A549 treated with DMSO at 1 μM for 4 hours (cell line): ENCODE data around the gene BEST2. TPM values are rescaled to one million over a fixed set of nuclear protein-coding genes. Genes with fewer than 3 reads are reported as not detected.

Experiments used
- total RNA-seq: library from RNA; stranded (reverse); fragments of 200-300 nt; extraction: Qiagen RNA extraction; gene quantifications from 5 replicates; pipeline ENCODE4 v1.2.3, GENCODE V29; 2022; ENCODE audit warnings: low read depth

The BEST2 gene
- 0.06 TPM in 1 of 5 replicates, not detected in the others for total RNA-seq

DNA sequence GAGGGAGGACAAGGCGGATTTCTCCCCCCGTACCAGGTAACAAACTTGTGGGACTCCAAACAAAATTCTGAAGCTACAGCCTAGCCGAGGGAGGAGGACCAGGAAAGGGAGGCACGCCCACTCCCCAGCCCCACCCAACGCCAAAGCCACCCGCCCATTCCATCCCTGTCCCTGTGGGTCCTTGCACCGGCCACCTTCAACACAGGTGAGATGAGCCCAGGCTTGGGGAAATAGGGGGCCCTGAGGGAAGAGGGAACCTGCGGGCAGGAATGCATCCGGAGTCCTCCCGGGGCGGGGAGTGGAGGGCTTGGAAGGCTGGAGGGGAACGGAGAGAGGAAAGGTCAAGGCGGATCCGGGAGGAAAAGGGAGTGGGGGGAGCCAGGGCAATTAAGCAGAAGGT, at the start of gene BEST2:
Gene BEST2, plus strand, starts transcription at position 157 of the 400 bp plus-strand sequence. CDS start 802 bp downstream, outside the sequence.

DNA sequence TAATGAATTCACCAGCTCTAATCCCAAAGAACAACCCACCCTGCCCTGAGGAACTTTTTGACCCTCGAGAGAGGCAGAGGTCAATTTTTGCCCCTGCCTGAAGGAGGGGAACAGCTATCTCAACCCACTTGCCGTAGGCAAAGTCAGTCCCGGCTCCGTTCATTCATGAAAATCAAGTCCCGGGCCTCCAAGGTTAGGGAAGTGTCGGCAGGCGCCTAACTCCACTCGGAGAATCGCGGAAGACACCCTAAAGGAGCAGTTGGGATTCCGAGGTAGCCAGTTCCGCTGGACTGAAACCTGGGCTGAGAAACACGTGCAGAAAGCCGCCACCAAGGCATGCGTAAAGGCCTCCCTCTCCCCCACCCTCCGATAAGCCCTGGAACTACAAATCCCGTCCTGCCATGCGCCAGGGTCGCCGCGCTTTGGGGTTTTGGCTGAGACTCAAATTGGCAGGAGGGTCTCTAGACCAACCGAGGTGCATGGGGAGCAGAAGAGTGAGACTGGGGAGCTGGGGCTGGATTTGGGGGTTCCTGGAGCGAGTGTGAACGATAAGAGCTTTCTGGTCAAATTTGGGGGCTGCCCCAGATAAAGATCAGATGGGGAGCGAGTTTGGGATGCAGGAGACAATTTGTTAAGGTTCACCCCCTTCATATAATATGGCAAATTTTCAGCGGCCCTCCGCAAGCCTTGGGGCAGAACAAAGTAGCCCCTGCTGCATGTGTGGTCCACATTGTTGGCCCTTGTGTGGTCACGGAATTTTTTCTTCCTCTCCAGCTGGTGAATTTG, 27.8 kb upstream of the BEST2 start, which contains the start of gene TNPO2:
Gene TNPO2, minus strand, starts transcription at position 292 of the 786 bp plus-strand sequence. CDS start 2,955 bp downstream, outside the sequence.

DNA sequence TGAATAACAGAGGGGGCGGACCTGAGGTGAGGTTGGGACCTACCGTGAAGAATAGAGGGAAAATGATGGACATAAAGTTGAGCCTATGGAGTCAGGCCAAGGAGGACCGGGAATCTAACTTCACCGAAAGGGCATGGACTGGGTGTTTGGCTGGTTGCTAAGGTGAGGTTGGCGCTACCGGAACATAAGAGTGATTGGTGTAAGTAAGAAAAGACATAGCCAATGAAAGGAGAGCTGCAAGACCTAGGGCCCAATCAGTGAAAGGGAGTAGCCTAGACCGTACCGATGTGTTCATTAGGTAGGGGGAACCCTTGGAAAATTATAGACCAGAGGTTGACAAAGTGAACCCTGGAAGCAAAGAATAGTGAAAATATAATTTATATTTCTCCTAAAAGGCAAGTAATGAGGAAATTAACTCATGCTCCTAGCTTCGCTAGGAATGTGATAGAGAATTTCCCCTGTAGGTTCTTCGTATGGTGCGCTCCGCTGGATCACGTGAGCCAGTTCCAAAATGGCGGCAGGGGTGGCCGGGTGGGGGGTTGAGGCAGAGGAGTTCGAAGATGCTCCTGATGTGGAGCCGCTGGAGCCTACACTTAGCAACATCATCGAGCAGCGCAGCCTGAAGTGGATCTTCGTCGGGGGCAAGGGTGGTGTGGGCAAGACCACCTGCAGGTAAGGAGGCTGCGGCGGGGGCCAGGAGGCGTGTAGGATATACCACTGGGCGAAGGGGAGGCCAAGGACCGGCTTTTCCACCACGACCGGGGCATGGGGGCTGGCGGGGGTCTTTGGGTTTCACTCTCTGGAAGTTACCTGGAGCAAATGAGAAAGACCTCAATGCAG, 14.4 kb upstream of the BEST2 start, which contains the start of gene GET3:
Gene GET3, plus strand, starts transcription at position 503 of the 840 bp plus-strand sequence. Its CDS starts 9 bp downstream, at position 512.

DNA sequence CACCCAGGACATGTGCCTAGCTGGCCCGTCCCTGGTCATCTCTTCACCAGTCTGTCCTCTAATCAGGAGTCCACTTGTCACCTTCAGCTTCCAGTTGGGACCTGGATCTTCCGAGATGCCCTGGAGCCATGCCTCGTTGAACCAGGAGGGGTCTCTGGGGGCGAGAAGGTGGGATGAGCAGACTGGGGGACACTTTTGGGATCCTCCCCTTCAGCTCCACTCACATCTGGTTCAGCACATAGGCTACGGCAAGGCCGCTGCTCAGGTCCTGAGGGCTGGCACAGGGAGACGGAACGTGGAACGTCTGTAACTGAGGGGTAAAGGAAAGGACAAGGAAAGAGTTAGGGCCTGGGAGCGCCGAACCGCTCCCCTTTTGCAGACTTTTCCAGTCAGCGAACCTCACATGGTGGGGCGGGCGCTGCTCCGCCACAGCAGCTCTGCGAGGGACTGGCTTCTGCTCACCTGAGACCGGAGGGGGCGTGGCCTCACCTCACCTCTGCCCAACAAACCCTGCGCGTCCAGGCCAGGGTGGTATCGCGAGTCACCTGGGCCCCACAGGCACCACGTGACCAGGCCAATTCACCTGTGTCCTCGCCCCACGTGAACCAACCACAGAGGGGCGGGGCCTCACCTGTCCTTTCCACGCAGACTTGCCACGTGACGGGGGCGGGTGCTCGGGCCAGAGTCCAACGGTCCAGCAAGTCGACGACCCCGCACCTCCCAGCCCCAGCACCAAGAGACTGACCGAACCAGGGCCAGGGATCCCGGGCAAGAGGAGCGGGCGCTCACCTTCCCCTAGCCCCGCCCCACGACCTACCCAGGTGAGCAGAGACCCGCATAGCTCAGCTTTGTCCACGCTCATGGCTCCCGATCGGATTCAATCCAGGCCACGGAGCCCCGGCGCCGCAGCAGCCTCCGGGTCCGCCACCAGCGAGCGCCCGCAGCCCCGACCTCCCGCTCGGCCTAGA, 23.3 kb downstream of the BEST2 start, which contains the start of gene HOOK2:
Gene HOOK2, minus strand, starts transcription at position 965 of the 968 bp plus-strand sequence. Its CDS starts 103 bp downstream, at position 862.

DNA sequence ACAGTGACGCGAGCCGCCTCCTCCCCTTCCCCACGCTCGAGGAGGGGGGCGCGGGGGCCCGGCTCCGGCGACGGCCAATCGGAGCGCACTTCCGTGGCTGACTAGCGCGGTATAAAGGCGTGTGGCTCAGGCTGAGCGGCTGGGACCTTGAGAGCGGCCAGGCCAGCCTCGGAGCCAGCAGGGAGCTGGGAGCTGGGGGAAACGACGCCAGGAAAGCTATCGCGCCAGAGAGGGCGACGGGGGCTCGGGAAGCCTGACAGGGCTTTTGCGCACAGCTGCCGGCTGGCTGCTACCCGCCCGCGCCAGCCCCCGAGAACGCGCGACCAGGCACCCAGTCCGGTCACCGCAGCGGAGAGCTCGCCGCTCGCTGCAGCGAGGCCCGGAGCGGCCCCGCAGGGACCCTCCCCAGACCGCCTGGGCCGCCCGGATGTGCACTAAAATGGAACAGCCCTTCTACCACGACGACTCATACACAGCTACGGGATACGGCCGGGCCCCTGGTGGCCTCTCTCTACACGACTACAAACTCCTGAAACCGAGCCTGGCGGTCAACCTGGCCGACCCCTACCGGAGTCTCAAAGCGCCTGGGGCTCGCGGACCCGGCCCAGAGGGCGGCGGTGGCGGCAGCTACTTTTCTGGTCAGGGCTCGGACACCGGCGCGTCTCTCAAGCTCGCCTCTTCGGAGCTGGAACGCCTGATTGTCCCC, 39.9 kb downstream of the BEST2 start, which contains the start of gene JUNB:
Gene JUNB, plus strand, starts transcription at position 142 of the 706 bp plus-strand sequence. Its CDS starts 286 bp downstream, at position 428.

DNA sequence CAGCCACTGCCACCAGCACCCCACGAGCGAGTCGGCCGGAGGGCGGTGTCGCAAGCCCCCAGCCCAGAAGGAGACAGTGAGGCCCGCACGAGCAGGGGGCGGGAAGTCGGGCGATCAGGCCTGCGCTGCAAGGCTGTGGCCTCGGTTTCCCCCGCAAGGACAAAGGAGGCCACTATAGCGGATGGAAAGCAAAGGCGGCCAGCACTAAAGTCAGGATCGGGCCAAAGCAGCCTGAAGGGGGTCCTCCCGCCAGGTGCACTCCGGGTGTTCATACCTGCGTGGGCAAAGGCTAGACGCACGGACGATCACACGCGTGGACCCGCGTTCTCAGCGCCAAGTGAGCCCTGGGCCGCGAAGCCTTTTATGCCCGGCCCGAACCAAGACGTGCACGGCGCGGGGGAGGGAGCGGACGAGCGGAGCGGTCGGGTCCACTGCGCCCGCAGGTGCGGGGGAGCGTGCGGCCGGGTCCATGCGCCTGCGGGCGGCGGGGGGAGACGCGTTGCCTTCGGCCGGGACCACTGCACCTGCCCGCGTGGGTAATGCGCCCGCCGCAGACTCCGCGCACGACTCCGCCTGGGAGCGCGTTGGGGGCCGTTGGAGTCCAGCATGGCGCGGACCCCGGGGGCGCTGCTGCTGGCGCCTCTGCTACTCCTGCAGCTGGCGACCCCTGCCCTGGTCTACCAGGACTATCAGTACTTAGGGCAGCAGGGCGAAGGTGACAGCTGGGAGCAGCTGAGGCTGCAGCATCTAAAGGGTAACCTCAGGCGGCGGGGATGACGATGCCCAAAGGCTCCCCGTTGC, 50.1 kb downstream of the BEST2 start, which contains the start of the genes PRDX2 and THSD8:
Gene PRDX2, minus strand, starts transcription at position 335 of the 801 bp plus-strand sequence. CDS start 539 bp downstream, outside the sequence.
Gene THSD8, plus strand, starts transcription at position 604 of the 801 bp plus-strand sequence. Its CDS starts 3 bp downstream, at position 607.

DNA sequence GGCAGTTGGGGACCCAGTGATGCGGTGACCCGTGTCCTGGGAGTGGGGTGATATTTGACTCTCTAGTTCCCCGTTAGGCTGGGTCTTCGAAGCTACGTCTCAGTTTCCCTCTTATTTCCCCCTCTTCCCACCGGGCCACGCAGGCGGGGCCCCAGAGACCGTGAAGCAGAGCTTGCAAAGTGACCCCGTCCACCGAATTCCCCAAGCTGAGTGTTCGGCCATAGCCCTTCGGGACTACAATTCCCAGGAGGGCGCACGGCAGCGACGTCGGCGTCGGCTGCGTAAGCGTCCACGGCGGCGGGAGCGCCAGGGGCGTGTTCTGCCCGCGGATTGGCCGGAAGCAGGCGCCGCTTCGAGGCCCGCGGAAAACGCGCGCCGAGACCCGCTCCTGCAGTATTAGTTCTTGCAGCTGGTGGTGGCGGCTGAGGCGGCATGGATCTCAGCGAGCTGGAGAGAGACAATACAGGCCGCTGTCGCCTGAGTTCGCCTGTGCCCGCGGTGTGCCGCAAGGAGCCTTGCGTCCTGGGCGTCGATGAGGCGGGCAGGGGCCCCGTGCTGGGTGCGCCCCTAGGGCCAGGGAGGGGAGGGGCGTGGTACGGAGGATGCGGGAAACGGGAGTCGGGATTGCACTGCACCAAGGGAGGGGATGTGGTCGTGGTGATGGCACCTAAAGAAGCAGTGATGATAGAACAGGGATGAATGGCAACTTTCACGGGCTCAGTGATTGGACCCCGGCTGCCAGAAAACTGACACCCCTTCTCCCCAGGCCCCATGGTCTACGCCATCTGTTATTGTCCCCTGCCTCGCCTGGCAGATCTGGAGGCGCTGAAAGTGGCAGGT, 54.9 kb downstream of the BEST2 start, which contains the start of gene RNASEH2A:
Gene RNASEH2A, plus strand, starts transcription at position 343 of the 840 bp plus-strand sequence. Its CDS starts 90 bp downstream, at position 433.

Other genes starting within 250 kb of the BEST2 start
- gene ZNF564, start 200.3 kb upstream of the BEST2 start, total RNA-seq = 1.7 to 2.6 TPM (median 2.1 TPM) in 5 replicates
- gene ZNF490, start 141.0 kb upstream of the BEST2 start, total RNA-seq = 0.62 to 1.1 TPM (median 0.84 TPM) in 5 replicates
- gene ZNF791, start 140.9 kb upstream of the BEST2 start, total RNA-seq = 4.7 to 6.6 TPM (median 6.2 TPM) in 5 replicates
- 19.1 to 24.4 TPM (median 20.1 TPM) in 5 replicates for gene MAN2B1, start 85.0 kb upstream of the BEST2 start, total RNA-seq
- 9.0 to 11.7 TPM (median 10.3 TPM) in 5 replicates for gene WDR83, start 85.0 kb upstream of the BEST2 start, total RNA-seq
- 38.6 to 51.8 TPM (median 48.5 TPM) in 5 replicates for gene DHPS, start 69.9 kb upstream of the BEST2 start, total RNA-seq
- not detected in 5 replicates for gene GNG14, start 63.8 kb upstream of the BEST2 start, total RNA-seq
- gene FBXW9, start 55.2 kb upstream of the BEST2 start, total RNA-seq = 10.8 to 13.2 TPM (median 12.6 TPM) in 5 replicates
- gene TNPO2, start 27.9 kb upstream of the BEST2 start, total RNA-seq = 29.7 to 36.8 TPM (median 36.6 TPM) in 5 replicates
- 135 to 200 TPM (median 176 TPM) in 5 replicates for gene TRIR, start 17.1 kb upstream of the BEST2 start, total RNA-seq
- 78.4 to 98.3 TPM (median 91.2 TPM) in 5 replicates for gene GET3, start 14.3 kb upstream of the BEST2 start, total RNA-seq
- 7.2 to 12.1 TPM (median 10.4 TPM) in 5 replicates for gene HOOK2, start 23.8 kb downstream of the BEST2 start, total RNA-seq
- gene JUNB, start 39.7 kb downstream of the BEST2 start, total RNA-seq = 96.9 to 138 TPM (median 119 TPM) in 5 replicates
- 0.59 to 0.91 TPM (median 0.74 TPM) in 5 replicates for gene PRDX2, start 50.0 kb downstream of the BEST2 start, total RNA-seq
- gene THSD8, start 50.3 kb downstream of the BEST2 start, total RNA-seq = 0.90 to 13.2 TPM (median 10.8 TPM) in 5 replicates
- 37.4 to 49.2 TPM (median 44.4 TPM) in 5 replicates for gene RNASEH2A, start 54.8 kb downstream of the BEST2 start, total RNA-seq
- 0.24 to 0.26 TPM in 2 of 5 replicates, not detected in the others for gene RTBDN, start 82.8 kb downstream of the BEST2 start, total RNA-seq
- gene MAST1, start 86.7 kb downstream of the BEST2 start, total RNA-seq = 1.9 to 2.9 TPM (median 2.2 TPM) in 5 replicates
- 26.8 to 32.2 TPM (median 29.9 TPM) in 5 replicates for gene DNASE2, start 129.7 kb downstream of the BEST2 start, total RNA-seq
- 0.06 TPM in 1 of 5 replicates, not detected in the others for gene KLF1, start 135.4 kb downstream of the BEST2 start, total RNA-seq
- 7.9 to 10.8 TPM (median 8.8 TPM) in 5 replicates for gene GCDH, start 139.4 kb downstream of the BEST2 start, total RNA-seq
- 0.31 to 0.57 TPM (median 0.46 TPM) in 5 replicates for gene SYCE2, start 167.5 kb downstream of the BEST2 start, total RNA-seq
- gene FARSA, start 181.9 kb downstream of the BEST2 start, total RNA-seq = 68.3 to 85.5 TPM (median 73.0 TPM) in 5 replicates
- 516 to 561 TPM (median 539 TPM) in 5 replicates for gene CALR, start 186.8 kb downstream of the BEST2 start, total RNA-seq
- gene RAD23A, start 194.1 kb downstream of the BEST2 start, total RNA-seq = 71.4 to 85.6 TPM (median 80.8 TPM) in 5 replicates
- 28.0 to 55.0 TPM (median 47.7 TPM) in 5 replicates for gene GADD45GIP1, start 205.4 kb downstream of the BEST2 start, total RNA-seq
- 0.07 to 0.13 TPM (median 0.11 TPM) in 3 of 5 replicates, not detected in the others for gene DAND5, start 217.8 kb downstream of the BEST2 start, total RNA-seq
- gene NFIX, start 243.7 kb downstream of the BEST2 start, total RNA-seq = 4.0 to 5.8 TPM (median 4.2 TPM) in 5 replicates